OCI-LY7 (cell line): ENCODE data around the gene STN1. TPM values are rescaled to one million over a fixed set of nuclear protein-coding genes. Genes with fewer than 3 reads are reported as not detected.

ENCODE experiments used
- BruUV-seq: library from RNA; stranded (reverse); fragments of 400-500 nt; replicated peaks from 2 replicates; lab custom pipeline; 2021; lab: Mats Ljungman, UMichigan
- CTCF ChIA-PET: fragments of 300-600 bp; sonication (Branson Sonifier 250); formaldehyde crosslinking; loops from one replicate; lab custom pipeline; 2022; ENCODE audit warnings: antibody characterized with exemption; ENCODE audit not compliant: unreplicated experiment; lab: Charles Lee
- POLR2A ChIA-PET: fragments of 300-600 bp; sonication (Branson Sonifier 250); formaldehyde crosslinking; loops from one replicate; lab custom pipeline; 2022; ENCODE audit warnings: antibody characterized with exemption; lab: Charles Lee
- DNase-seq: peaks from one replicate; pipeline ENCODE4 v3.0.0-alpha.2; 2015; ENCODE audit warnings: low spot score
- H2AFZ ChIP-seq: fragments of 200-600 bp; sonication (generic), shearing (Covaris generic); 2 replicates; pipeline ENCODE4 v1.6.1; 2014; ENCODE audit warnings: mild to moderate bottlenecking, antibody characterized with exemption, low read length, moderate library complexity
- H3K27ac ChIP-seq: fragments of 200-600 bp; sonication (generic); 2 replicates; pipeline ENCODE4 v1.5.1; 2014; ENCODE audit warnings: mixed run types, low read depth, mild to moderate bottlenecking, moderate library complexity, low read length, inconsistent platforms; ENCODE audit not compliant: poor library complexity, severe bottlenecking
- H3K36me3 ChIP-seq: fragments of 200-600 bp; sonication (generic); 2 replicates; pipeline ENCODE4 v1.6.1; 2014; ENCODE audit warnings: mild to moderate bottlenecking, antibody characterized with exemption, low read length, moderate library complexity, mixed read lengths; ENCODE audit not compliant: insufficient read depth
- H3K4me1 ChIP-seq: fragments of 200-600 bp; sonication (generic); 2 replicates; pipeline ENCODE4 v1.5.1; 2014; ENCODE audit warnings: mild to moderate bottlenecking, low read length; ENCODE audit not compliant: insufficient read depth, poor library complexity, severe bottlenecking
- H3K4me2 ChIP-seq: fragments of 200-600 bp; sonication (generic); 2 replicates; pipeline ENCODE4 v1.6.1; 2014; ENCODE audit warnings: mild to moderate bottlenecking, low read length
- H3K4me3 ChIP-seq: fragments of 200-600 bp; sonication (generic); 2 replicates; pipeline ENCODE4 v1.5.1; 2014; ENCODE audit warnings: mild to moderate bottlenecking, low read depth, low read length; ENCODE audit not compliant: poor library complexity, severe bottlenecking
- H3K79me2 ChIP-seq: fragments of 200-600 bp; sonication (generic); 2 replicates; pipeline ENCODE4 v1.6.1; 2016; ENCODE audit warnings: low read depth, mild to moderate bottlenecking, low read length, moderate library complexity, mixed read lengths; ENCODE audit not compliant: insufficient read depth
- H3K9me2 ChIP-seq: fragments of 200-600 bp; sonication (generic); 2 replicates; pipeline ENCODE4 v1.6.1; 2016; ENCODE audit warnings: mild to moderate bottlenecking, low read length, mixed read lengths; ENCODE audit not compliant: insufficient read depth
- H3K9me3 ChIP-seq: fragments of 200-600 bp; sonication (generic); 2 replicates; pipeline ENCODE4 v1.6.1; 2014; ENCODE audit warnings: mild to moderate bottlenecking, mixed run types, low read length, mixed read lengths
- H4K20me1 ChIP-seq: fragments of 200-600 bp; sonication (generic); 2 replicates; pipeline ENCODE4 v1.6.1; 2014; ENCODE audit warnings: mild to moderate bottlenecking, antibody characterized with exemption, low read length, moderate library complexity, mixed read lengths; ENCODE audit not compliant: insufficient read depth
- EZH2phosphoT487 ChIP-seq: fragments of 200-600 bp; sonication (generic); IDR thresholded peaks from 2 replicates; pipeline ENCODE4 v1.6.1; 2018; ENCODE audit warnings: low read depth, borderline replicate concordance, mild to moderate bottlenecking, mixed run types, antibody characterized with exemption, low read length, moderate library complexity, mixed read lengths
- intact Hi-C: fragments of 100-400 bp; cut with micrococcal nuclease; formaldehyde crosslinking; loops from one replicate; pipeline ENCODE4 v1.10.0; 2022; ENCODE audit not compliant: unreplicated experiment
- total RNA-seq, 2 experiments: library from RNA; depleted of rRNA in 1 of 2; stranded (reverse); fragments of >200 nt in 1 of 2; shearing (Covaris generic) in 1 of 2; gene quantifications; 2 replicates each; pipeline ENCODE4 v1.2.3, GENCODE V29; 2014 to 2022
- TF ChIP-seq, protein P1 (sequence below): fragments of 200-600 bp; sonication (generic); conservative IDR thresholded peaks from 2 replicates; pipeline ENCODE4 v1.5.1; 2014; ENCODE audit warnings: mild to moderate bottlenecking, antibody characterized with exemption, low read length, moderate library complexity, mixed read lengths

Gene STN1
- total RNA-seq, 2 experiments from 2014 or later = 19.5 to 24.5 TPM

DNA sequence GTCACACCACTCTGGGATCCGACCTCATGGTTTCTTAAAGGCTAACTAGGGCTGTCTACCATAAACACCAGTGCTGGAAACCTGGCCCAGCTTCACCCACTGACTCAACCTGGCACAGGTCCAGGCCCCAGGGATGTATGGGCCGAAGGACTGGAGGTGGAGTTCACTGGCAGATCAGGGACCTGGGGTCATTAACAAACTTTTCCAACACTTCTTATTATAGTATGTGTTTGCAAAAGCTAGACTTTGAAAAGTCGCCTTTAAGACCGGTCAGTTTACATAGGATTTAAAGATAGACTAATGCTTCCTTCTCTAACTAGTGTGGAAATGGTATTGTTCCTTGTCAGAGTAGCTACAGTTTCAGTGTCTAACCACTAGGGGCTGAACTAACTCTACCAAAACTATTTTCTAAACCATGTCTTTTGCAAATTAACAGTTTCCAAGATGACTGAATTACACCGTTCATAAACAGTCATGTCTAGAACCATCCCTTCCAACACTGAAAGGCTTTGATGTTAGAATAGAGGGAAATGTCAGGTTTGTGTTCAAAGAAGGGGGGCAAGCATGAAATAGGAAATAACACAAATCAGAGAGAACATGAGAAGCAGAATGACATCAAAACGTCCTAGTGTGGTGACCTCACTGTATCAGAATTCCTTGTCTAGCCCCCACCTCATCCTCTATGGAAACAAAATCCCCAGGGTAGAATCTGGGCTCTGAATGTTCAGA is 29.7 kb downstream of the STN1 start:
- no TSS peak for BruUV-seq
- DNase-seq = peak; percentile 53
- POLR2A ChIA-PET = interaction anchor here (0.6 to 0.7 kb wide), 2 partner anchors 14 to 33 kb away, joined by 3 read pairs; no protein-coding TSS in a partner anchor

DNA sequence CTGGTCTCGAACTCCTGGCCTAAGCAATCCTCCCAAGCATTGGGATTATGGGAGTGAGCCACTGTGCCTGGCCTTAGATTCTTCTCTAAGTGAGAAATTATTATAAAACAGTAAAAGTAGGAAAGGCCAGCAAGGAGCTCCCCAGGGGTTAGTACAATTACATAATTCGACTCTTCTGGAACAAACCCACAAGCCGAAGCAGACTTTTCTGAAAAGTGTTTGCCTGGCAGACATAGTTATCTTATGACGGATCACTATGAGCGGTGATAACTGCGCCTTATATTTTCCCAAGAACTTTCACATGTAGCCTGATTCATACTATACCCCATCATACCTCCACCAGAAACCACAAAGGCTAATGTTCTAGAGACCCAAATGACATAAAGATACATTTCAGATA is 32.4 kb downstream of the STN1 start:
- no peaks in the 10 kb centered on the region for H3K9me3 ChIP-seq
- H3K27ac ChIP-seq = no peak overlapping the region
- intact Hi-C loops = no loop called here
- peaks cover 10% of the 10 kb centered on the region; the same call in 1 of the 2 replicates for H3K36me3 ChIP-seq
- POLR2A ChIA-PET = interaction anchor here (0.6 to 0.7 kb wide), 3 partner anchors 47 to 491 kb away, joined by 3 read pairs; no protein-coding TSS in a partner anchor
- DNase-seq = no peak
- no peak overlapping the region for H2AFZ ChIP-seq
- H3K4me1 ChIP-seq = no peaks in the 10 kb centered on the region
- H3K4me2 ChIP-seq = no peak overlapping the region
- no peaks in the 10 kb centered on the region for H3K9me2 ChIP-seq
- no peaks in the 10 kb centered on the region for H4K20me1 ChIP-seq
- no peaks in the 10 kb centered on the region for H3K79me2 ChIP-seq
- CTCF ChIA-PET = no interaction called here
- H3K4me3 ChIP-seq = no peak overlapping the region
- no peak for TF ChIP-seq EZH2phosphoT487
- TF ChIP-seq, protein P1, sequence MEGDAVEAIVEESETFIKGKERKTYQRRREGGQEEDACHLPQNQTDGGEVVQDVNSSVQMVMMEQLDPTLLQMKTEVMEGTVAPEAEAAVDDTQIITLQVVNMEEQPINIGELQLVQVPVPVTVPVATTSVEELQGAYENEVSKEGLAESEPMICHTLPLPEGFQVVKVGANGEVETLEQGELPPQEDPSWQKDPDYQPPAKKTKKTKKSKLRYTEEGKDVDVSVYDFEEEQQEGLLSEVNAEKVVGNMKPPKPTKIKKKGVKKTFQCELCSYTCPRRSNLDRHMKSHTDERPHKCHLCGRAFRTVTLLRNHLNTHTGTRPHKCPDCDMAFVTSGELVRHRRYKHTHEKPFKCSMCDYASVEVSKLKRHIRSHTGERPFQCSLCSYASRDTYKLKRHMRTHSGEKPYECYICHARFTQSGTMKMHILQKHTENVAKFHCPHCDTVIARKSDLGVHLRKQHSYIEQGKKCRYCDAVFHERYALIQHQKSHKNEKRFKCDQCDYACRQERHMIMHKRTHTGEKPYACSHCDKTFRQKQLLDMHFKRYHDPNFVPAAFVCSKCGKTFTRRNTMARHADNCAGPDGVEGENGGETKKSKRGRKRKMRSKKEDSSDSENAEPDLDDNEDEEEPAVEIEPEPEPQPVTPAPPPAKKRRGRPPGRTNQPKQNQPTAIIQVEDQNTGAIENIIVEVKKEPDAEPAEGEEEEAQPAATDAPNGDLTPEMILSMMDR = no peak
- no TSS peak for BruUV-seq

More for the DNA sequence above, 29.7 kb downstream of the STN1 start:
- H3K27ac ChIP-seq = no peak overlapping the region
- H3K4me3 ChIP-seq = no peak overlapping the region
- H3K9me2 ChIP-seq = no peaks in the 10 kb centered on the region
- H3K4me2 ChIP-seq = no peak overlapping the region
- no peaks in the 10 kb centered on the region for H3K79me2 ChIP-seq
- no peaks in the 10 kb centered on the region for H3K9me3 ChIP-seq
- TF ChIP-seq, protein P1 = peak; percentile 99
- TF ChIP-seq EZH2phosphoT487 = no peak
- peaks cover 17% of the 10 kb centered on the region; the same call in 1 of the 2 replicates for H3K36me3 ChIP-seq
- H2AFZ ChIP-seq = no peak overlapping the region; the same call in 1 of the 2 replicates
- intact Hi-C loops = loop anchor here (1.0 to 2.0 kb wide), 3 partner anchors 192 to 321 kb away; no protein-coding TSS in a partner anchor
- no peaks in the 10 kb centered on the region for H4K20me1 ChIP-seq
- H3K4me1 ChIP-seq = no peaks in the 10 kb centered on the region
- CTCF ChIA-PET = interaction anchor here (0.6 to 1.1 kb wide), 3 partner anchors 12 to 251 kb away, joined by 3 read pairs; no protein-coding TSS in a partner anchor
